Stimulated activated CD4-positive, alpha-beta T cell treated with anti-CD3 and anti-CD28 coated beads, Interleukin-2, amount 100 ng/mL, for 24 hours (primary cell): ENCODE measurements around the gene MIPOL1.
"Not testable (repeated sequence)": the region's sequence is repeated elsewhere in the genome, so short reads cannot be mapped to it uniquely, and the experiment has no call there.

Experiments used
- DNase-seq, 2 donors: peaks; one replicate each; pipeline ENCODE4 v3.0.0-alpha.2; 2020

MIPOL1 gene

DNA sequence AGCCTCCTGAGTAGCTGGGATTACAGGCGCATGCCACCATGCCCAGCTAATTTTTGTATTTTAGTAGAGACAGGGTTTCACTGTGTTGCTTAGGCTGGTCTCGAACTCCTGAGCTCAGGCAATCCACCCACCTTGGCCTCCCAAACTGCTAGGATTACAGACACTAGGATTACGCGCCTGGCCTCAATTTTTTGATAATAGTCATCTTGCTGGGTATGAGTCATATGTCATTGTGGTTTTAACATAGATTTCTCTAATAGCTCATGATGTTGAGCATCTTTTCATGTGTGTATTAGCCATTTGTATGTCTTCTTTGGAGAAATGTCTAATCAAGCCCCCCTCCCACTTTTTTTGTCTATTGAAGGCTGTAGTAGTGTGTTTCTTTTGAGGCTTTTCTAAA, 38.3 kb downstream of the MIPOL1 start:
- not testable (repeated sequence) for DNase-seq

DNA sequence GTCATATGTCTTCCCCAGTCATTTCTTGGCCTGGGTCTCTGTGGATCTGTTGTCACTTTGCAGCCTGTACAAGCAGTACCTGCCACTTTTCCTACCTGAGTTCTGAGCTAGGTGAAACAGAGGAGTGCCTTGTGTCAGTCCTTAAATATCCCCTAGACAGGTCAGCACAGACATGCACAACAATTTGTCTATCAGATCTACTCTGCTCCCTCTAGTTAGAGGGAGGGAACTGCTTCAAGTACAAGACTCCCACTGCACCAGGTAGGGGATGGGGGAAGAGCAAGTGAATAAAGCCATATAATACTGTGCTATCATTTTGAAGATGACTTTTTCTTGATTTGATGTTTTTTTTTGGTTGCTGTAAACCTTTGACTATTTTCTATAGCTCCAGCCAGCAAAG, 39.4 kb downstream of the MIPOL1 start:
- DNase-seq: no peak

DNA sequence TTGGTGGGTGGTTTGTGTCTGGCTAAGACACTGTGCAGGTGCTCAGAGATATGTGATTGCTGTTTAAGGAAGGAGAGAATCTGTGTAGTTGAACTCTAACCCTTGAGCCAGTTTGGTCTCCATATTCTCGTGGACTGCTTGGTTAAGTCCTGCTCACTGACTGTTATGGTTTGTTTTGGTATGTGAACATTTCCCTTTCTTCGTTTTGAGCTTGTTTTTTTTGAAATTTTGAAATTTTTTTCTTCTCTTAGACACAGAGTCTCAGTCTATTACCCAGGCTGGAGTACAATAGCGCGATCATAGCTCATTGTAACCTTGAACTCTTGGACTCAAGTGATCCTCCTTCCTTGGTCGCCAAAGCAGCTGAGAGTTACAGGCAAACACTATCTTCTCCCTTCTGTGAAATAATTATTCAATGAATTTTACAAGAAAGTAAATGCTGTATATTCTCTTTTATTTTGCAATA, 40.0 kb downstream of the MIPOL1 start:
- no peak for DNase-seq

DNA sequence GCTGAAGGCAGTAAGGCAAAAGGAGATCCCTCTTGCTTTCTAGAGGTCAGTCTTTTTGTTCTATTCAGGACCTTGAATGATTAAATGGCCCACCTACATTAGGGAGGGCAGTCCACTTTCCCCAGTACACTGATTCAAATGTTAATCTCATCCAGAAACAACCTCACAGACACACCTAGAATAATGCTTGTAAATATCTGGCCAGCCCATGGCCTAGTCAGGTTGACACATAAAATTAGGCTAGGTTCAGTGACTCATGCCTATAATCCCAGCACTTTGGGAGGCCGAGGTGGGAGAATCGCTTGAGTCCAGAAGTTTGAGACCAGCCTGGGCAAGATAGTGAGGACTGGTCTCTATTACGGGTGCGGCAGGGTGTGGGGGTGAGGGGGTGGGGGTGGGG, 43.5 kb downstream of the MIPOL1 start:
- DNase-seq: no peak

DNA sequence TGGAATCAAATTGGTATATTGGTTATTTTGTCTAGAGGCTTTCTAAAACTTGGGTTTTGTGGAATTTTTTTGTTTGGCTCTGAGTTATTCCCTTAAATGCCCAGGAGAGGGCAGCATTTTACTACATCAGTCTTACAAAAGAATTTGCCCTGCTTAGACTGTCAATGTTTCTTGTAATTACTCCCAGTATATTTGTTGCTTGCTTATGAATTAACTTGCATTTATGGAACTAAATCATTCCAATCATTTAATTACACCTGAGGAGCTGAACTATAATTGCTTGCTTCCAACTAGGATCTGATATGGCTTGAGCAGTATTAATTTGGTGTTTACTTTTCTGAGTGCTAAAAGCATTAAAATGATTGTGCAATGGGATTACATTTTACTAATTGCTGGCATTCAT, 48.7 kb downstream of the MIPOL1 start:
- DNase-seq: no peak

DNA sequence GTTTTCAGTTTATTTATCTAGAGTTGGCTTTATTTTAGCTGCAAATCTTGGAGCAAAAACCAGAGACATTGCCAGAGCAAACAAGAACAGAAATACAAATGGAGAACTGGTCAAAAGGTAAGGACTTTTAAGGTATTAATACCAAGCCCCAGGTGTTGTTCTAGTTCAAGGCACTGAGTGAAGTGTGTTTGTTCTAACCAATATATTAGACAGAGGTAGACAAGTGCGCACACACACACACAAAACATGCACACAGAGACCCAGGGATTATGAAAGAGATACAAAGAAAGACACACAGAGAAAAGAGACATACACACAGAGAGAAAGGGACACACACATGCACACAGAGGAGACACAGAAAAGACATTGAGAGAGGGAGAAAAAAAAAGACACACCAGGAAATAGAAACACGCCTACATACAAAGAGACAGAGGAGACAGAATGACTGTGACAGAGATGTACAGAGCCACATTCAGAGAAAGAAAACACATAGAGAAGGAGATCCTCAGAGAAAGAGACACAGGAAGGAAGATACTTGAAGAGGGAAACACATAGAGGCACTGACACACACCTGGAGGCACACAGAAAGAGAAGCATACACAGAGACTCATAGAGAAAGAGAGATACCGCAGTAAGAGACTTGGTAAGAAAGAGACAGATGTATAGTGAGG, 50.2 kb downstream of the MIPOL1 start:
- DNase-seq: no peak

DNA sequence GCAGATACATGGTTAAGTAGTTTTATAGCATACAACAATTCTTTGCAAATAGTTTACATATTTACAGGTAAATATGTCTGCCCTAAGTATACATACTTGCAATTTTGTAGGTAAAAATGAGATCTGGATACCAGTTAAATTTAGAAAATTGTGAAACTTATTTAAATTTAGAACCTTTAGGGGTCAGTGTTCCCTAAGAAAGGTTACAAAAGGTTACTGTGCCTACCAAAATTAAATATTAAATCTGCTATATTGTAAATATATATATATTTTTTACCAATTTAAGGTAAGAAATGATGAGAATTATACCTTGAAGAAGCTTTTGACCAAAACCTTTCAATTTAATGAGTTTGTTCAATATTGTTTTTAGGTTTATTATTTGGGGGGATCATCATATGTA, 54.0 kb downstream of the MIPOL1 start:
- DNase-seq: no peak

DNA sequence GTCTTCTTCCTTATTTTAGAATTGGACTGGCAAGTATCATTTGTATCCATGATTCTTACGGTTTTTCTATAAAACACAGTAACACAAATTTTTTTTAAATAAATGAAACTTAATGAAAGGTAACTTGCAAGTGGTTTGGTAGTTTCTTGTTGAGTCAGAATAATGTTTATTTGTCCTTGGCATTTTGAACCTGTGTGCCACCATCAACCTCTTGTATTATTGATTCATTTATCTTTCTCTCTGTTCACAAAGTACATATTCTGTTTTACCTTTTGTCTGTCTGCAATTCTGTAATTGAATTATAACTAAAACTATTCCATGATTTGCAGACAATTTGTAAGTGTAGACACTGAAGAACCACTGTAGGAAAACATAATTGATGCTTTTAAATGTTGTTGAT, 54.7 kb downstream of the MIPOL1 start:
- DNase-seq: no peak

DNA sequence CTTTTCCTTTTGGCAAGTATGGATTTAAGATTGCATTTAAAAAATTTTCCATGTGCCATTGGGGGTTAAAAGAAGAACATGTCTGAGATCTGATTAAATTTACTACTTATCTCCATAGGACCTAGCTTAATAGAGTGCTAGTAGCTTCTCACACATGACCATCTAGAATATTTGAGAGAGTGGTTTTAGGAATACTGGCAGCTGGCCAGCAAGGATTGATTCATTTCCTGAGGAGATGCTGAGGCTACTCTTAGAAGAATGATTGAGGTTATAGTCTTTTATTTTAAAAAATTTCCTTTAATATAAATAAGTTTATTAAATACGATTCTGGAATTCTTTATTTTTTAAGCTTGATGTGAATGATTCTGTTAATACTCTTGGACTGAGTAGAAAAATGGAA, 56.2 kb downstream of the MIPOL1 start:
- DNase-seq: no peak

DNA sequence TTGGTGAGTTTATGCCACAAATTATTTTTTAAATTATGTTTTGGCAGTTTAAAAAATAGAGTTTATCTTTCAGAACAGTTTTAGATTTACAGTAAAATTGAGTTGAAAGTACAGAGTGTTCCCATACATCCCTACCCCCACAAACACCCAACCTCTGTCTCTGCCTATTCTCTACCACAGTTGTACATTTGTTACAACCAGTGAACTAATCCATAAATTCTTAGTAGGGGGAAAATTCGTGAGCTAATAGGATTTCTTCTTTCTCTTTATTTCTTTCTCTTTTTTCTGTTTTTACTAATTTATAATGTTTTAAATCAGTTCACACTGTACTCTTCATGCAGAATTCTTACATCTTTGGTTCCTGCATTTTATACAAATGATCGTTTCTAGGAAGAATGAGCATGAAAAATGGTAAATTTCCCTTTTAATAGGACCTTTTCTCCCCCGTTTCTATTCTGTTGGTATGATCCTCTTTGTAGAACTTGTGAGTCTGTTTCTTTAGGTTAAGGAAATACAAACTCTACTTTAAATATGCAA, 56.7 kb downstream of the MIPOL1 start:
- no peak for DNase-seq

DNA sequence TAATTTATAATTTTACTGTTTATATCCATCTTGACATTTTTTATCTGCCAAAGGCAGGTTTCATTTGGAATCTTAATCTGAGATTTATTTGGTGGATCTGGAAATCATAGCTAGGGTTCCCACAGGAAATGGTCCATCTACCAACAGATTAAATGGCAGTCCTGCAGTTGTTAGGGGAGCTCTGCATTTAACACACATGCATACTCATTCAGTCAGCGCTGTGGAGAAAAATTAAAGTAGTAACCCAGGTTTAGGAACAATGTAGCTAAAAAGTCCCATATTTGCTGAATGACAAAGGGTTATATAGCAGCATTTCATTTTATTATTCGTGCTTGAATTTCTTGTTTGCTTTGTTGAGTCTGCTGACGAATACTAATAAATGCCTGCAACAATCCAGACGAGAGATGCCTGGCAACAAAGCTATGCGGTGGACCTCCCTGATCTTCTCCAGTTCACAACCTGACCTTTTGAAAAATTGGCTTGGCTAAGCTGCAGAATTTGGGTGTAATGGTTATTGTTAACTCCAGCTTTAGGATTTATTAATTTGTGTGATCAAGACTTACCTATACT, 59.8 kb downstream of the MIPOL1 start:
- no peak for DNase-seq

DNA sequence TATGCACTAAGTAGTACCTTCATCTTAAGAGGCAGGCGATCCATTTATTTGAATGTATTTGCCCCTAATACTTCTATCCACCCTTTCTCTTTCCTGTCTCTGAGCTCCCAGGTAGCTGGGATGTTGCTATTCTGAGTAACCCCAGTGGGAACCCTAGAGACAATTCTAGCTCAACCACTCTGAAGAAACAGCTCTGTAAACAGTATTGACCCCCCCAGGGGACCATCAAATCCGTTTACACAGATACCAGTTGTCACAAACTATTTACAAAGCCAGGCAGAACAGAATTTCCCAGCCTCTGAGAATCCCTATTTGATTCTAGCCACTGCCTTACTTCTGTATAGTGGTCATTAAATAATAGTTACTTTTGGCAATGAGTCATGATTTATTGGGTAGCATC, 64.9 kb downstream of the MIPOL1 start:
- no peak for DNase-seq

DNA sequence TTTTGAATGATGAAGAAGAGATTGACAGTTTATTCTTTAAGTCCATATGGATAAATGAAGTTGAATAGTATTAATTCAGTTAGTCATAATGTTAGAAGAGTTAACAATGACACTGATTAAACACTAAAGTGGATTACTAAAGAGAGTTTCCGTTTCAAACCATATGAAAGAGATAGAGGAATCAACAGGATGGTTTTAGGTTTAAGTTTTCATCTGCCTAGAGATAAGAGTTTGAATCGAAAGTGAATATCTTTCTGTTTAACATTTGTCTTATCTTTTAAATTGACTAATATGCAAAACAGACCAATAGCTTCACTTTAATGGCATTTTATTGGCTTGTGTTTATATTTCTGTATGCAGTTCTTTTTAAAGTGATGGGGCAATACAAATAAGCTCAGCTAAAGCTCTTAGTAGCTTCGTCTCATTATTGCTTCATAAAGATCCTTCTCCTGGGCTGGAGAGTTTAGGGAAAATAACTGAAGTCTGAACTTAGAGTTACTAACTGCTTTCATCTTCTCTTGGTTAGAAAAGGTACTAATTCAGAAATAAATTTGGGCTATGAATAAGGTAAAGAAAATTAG, 66.0 kb downstream of the MIPOL1 start:
- DNase-seq: no peak

DNA sequence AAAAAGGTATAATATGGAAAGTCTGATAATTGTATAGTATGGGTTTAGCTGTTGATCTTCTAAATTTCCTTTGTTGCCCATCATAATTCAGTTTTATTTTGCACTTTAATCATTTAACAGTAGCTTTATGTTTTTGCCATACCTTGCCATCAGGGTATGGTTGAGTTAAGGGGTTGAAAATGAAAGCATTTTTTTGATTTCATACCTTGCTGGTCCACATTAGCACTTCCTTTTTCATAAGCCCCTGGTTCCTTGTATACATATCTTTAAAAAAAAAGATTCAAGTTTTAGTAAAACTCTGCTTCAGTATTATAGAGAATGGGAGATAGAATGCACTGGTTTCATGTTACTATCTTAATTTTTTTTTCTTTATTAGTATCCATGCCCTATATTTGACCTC, 71.1 kb downstream of the MIPOL1 start:
- no peak for DNase-seq

DNA sequence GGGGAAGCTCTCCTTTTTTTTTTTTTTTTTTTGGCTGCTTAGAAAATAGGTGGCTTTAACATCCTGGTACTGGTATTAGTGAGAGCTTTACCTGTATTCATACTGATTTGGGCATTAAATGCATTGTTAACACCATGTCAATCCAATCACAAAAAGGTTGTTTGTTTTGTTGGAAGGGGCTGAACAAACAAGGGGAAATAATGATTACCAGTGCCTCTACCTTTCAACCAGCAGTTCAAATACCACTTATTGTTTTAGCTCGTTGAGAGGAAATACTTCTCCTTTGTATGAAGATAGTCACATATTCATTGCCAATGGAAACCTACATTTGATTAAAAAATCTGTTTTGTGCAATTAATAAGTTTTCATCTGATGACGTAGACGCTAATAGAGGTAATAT, 72.9 kb downstream of the MIPOL1 start:
- no peak for DNase-seq

DNA sequence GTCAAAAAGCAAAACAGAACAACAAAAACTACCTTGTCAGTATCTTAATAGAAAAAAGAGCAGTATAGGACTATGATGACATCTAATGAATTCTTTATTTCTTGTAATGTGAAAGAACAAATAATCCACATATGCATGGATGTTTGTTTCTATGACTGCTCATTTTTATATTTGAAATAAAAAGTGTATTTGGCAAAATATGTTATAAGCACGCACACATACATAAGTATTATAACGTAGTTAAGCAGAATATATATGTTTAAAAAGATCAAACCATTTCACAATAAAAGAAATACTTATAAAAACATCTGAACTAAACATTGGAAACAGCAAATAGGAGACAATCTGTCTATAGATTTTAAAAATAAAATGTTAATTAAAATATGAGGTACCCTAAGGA, 74.8 kb downstream of the MIPOL1 start:
- no peak for DNase-seq

DNA sequence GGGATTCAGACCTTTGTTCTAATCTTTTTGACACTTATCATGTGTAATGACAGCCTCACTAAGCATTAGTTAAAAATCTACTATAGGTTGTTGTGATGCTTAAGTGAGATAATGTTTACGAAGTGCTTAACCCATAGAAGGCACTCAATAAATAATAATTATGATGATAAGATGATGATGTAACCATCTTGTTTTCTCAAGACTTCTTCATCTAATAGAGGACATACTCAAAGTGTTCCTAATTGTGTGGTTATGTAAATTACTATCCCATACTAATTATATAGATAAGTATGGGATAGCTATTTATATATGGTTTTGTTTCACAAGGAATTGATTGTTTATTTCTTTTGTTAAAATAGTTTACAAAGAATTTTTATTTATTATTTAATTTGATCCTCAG, 76.9 kb downstream of the MIPOL1 start:
- DNase-seq: no peak

DNA sequence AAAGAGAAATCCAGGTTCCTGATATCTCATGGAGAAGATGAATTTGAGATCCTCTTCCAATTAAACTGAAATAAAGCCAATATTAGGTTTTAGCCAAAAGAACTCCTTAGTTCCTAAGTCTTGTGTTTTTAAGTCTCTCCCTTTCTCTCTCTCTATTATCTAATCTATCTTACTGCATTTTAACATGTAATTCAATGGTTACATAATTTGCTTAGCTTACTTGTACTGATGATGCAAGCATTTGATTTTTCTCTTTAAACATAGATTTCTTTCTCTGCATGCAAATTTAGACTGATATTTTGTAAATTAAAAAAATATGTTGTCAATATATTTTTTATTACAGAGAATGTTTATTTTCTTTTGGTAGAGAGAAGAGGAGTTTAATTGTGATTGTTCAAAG, 78.2 kb downstream of the MIPOL1 start:
- no peak for DNase-seq

DNA sequence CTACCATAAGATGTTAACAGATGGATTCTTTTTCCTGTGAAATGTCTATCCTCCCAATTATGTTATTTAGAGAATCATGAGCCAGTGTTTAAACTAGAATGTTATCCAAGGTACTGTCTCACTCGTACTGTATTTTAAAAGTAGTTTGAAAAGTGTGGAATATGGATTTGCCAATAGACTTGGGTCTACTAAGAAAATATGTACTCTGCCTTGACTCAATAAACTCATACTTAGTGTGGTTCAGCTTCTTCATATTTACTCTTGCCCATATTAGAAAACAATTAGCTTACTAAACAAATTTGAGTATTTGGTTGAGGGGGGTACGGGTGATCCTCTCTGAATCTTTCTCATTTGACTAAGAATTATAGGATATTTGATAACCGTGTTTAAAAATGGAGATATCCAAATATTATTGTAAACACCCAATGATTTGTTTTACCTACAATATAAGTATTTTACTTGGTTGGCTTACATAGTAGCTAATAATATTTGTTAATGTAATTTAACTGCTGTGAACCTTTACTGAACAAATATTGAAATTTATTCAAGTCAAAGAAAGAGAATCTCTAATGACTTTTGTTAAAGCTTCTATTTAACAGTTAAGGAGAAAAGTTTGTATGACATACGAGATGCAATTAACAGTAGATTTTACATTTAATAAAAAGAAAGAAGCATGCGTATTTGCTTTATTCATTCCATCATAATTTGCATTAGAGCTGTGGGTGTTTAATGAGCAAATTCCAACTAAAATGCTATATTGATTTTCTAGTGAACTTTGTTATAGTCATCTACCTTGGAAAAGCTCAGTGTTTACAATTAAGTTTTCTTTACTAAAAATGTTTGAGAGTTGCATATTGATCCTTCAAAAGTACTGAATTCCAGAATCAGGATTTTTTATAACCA, 81.2 kb downstream of the MIPOL1 start:
- no peak for DNase-seq

DNA sequence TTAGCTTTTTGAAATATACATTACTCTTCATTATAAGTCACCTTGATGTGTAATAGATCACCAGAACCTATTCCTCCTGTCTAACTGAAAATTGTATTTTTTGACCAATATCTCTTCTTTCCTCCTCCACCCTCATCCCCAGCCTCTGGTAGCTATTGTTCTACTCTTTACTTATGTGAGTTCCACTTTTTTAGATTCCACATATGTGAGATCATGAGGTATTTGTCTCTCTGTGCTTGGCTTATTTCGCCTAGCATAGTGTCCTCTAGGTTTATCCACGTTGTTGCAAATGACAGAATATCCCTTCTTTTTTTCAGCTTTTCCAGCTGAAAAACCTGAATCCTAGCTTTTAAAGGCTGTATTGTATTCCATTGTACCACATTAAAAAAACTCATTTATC, 82.1 kb downstream of the MIPOL1 start:
- no peak for DNase-seq

DNA sequence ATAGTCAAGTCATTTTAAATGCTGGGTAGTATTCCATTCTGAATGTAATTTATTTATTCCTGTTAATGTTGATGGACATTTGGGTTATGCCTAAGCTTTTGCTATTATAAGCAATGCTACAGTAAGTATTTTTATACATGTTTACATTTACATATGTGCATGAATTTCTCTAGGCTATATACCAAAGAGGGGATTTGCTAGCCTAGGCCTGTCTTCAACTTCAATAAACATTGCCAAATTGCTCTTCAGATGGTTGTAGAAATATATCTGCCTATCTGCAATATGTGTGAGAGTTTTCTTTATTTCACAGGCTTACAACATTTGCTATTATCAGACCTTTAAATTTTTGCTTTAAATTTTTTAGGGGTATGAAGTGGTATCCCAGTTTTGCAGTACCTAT, 87.0 kb downstream of the MIPOL1 start:
- no peak for DNase-seq

DNA sequence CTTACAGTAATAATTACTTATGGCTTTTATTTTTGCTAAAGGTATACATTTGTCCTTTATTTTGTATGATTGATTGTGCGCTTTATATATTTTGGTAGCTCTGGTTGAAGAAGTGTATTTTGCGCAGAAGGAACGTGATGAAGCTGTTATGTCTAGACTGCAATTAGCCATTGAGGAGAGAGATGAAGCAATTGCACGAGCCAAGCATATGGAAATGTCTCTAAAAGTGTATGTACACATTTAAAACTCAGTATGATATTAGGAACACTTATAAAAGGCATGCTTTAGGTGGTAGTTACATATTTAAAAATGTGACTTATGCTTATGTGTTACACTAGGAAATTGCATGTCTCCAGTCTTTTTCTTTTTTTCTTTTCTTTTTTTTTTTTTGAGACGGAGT, 87.5 kb downstream of the MIPOL1 start:
- DNase-seq: no peak

DNA sequence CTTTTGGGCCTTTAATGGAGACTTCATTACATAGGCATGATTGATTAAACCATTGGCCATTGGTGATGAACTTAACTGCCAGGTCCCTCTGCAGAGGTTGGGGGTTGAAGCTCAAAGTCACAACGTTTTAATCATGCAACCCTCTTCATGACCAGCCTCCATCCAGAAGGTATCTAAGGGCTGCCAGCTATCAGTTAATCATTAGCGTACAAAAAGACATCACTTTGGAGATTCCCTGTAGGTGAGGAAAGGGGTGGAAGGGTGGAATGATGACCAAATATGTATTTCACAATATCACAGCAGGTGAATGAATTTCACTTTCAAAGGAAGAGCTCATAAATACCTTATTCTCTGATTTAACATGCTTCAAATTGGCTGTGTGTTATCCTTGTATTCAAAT, 92.0 kb downstream of the MIPOL1 start:
- no peak for DNase-seq
